ENCODE data around the gene NFIX. TPM values are rescaled to one million over a fixed set of nuclear protein-coding genes. Genes with fewer than 3 reads are reported as not detected.

The NFIX gene
- total and polyA plus RNA-seq, 2 experiments from 2014 or later, result 0.06 to 0.14 TPM

GRCh38 chr19:13089857-13090507, 94.7 kb downstream of the NFIX start:
- no peak for DNase-seq (ENCODE audit: low spot score)
- H3K27me3 Mint-ChIP-seq (ENCODE audit: insufficient read depth, low read depth, poor library complexity), result peaks cover 39% of the 10 kb centered on the region
- H3K9me3 Mint-ChIP-seq, result no peaks in the 10 kb centered on the region; the same call in 2 of the 3 replicates
- Histone ChIP-seq H3K79me2 (replicated peaks; ENCODE audit: insufficient read depth) (no peaks in the 10 kb centered on the region), H3K9me2 (ENCODE audit: insufficient read depth) (no peaks in the 10 kb centered on the region), H3K4me3 (no peak overlapping the region), H3K27ac (ENCODE audit: low read depth) (no peak overlapping the region), H2AFZ (no peak overlapping the region), H3K4me1 (ENCODE audit: insufficient read depth) (peaks cover 31% of the 10 kb centered on the region), H3K4me2 (no peak overlapping the region), H3F3A (replicated peaks; ENCODE audit: low read depth) (peaks cover 13% of the 10 kb centered on the region; the same call in 1 of the 2 replicates), H4K20me1 (replicated peaks; ENCODE audit: insufficient read depth) (no peaks in the 10 kb centered on the region), H3K27me3 (ENCODE audit: insufficient read depth) (peaks cover 30% of the 10 kb centered on the region), H3K36me3 (ENCODE audit: insufficient read depth) (no peaks in the 10 kb centered on the region)
- H3K4me1 Mint-ChIP-seq, result peaks cover 35% of the 10 kb centered on the region
- H3K4me3 Mint-ChIP-seq, result no peak overlapping the region
- no peaks in the 10 kb centered on the region for H3K36me3 Mint-ChIP-seq (ENCODE audit: low read depth)
- no peak for TF ChIP-seq POLR2AphosphoS5 (IDR thresholded peaks at IDR 0.05; ENCODE audit: low read depth)
- TF ChIP-seq REST (IDR thresholded peaks at IDR 0.05; ENCODE audit: unreplicated experiment), result no peak
- no peak for TF ChIP-seq CREB1 (CRISPR knock-in tag; IDR thresholded peaks at IDR 0.05; ENCODE audit: low read depth)
- no peak for TF ChIP-seq ZNF114 (CRISPR knock-in tag; IDR thresholded peaks at IDR 0.05)
- no peak for TF ChIP-seq EZH2 (IDR thresholded peaks at IDR 0.05; ENCODE audit: low read depth, unreplicated experiment)
- no peak for TF ChIP-seq ETS1 (IDR thresholded peaks at IDR 0.05)
- no peak for TF ChIP-seq JUNB (IDR thresholded peaks at IDR 0.05; ENCODE audit: unreplicated experiment)
- no peak for TF ChIP-seq ZNF331 (CRISPR knock-in tag; IDR thresholded peaks at IDR 0.05; ENCODE audit: low read depth)
- TF ChIP-seq EZH2phosphoT487 (IDR thresholded peaks at IDR 0.05; ENCODE audit: unreplicated experiment), result no peak
- TF ChIP-seq STAT1 (IDR thresholded peaks at IDR 0.05; ENCODE audit: unreplicated experiment), result no peak
- no peak for TF ChIP-seq CTCF (conservative IDR thresholded peaks at IDR 0.05; ENCODE audit: low read depth in 2 of 2)
- no peak for TF ChIP-seq ZNF462 (CRISPR knock-in tag; IDR thresholded peaks at IDR 0.05)
- no peak for TF ChIP-seq NANOG (IDR thresholded peaks at IDR 0.05; ENCODE audit: borderline replicate concordance)
- ATAC-seq, result no peak
- H3K27ac Mint-ChIP-seq, result no peak overlapping the region

Measured in GM23338 (cell line).